Fibroblast of pulmonary artery (primary cell): ENCODE data around the gene FZD8.

Source experiments
- DNase-seq: peaks from one replicate; pipeline ENCODE4 v3.0.0-alpha.2; 2010; ENCODE audit warnings: low read depth
- H3K4me3 ChIP-seq: replicated peaks from 2 replicates; pipeline ENCODE4 v1.5.1; 2011; ENCODE audit warnings: low read depth, mild to moderate bottlenecking, control low read depth, low read length, moderate library complexity
- CTCF ChIP-seq: IDR thresholded peaks from 2 replicates; pipeline ENCODE4 v1.5.1; 2011; ENCODE audit warnings: mild to moderate bottlenecking, control low read depth, low read length, inconsistent platforms; ENCODE audit errors: missing control alignments

FZD8 gene

DNA sequence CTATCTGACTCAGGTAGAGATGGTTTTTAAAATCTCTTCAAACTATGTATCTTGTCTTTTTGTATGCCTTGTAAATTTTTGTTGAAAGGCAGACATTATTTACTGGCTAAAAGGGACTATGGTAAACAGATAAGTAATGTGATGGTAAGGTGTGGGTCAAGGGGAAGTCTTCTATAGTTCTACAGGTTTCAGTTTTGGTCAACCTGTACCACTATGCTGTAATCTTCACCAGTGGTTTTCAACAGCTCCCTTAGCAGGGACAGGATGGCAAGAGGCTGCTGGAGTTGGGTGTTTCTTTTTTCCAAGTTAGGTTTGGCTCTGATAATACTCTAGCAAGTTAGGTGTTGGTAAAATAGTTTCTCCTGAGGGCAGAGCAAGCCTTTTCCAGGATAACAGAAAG, 32.7 kb upstream of the FZD8 start:
- no peak overlapping the region for H3K4me3 ChIP-seq
- TF ChIP-seq CTCF, result no peak
- no peak for DNase-seq

DNA sequence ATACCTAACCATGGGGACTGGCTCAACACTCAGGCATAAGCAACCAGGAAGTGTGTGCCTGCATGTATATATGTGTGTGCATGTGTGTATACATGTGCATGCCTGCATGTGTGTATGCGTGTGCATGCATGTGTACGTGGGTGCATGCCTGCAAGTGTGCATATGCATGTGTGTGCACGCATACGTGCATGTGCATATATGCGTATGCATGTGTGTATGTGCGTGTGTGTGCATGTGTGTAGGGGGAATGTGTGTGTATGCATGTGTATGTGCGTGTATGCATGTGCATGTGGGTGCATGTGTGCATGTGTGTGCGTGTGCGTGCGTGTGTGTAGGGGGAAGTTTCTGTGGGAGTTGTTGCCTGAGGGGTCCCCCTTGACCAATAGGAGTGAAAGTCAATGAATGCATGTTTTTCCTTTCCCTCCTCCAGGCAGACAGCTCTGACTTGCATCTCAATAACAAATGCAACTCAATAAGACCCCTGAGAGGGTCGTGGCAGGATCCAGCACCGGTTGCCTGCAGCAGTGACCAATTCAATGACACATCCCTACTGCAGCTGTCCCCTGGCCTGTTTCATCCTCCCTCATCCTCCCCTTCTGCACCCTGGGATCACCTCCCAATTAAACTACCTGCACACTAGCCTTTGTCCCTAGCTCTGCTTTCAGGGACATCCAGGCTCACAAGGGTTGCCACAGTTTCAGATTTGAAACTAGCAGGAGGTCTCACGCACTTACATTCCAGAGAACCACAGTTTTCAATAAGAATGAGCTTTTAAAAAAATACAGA, 27.0 kb upstream of the FZD8 start:
- TF ChIP-seq CTCF, result no peak
- DNase-seq, result no peak

DNA sequence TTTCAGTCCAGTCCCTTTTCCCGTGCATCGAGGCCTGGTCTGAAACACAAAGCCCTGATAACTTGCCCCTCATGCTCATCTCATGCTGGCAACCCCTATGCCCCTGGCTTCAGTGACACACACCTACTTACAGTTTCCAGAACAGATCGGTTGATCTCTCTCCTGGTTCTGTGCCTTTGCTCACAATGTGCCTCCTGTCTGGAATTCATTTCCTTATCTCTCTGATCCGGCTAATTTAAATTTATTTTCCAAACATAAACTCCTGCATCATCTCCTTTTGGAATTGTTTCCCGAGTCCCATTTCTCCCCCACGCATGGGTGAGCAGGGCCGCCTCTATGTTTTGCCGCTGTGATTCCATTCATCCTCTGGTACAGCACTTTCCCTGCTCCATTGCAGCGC, 25.9 kb upstream of the FZD8 start:
- DNase-seq, result no peak
- H3K4me3 ChIP-seq, result no peak overlapping the region
- TF ChIP-seq CTCF, result no peak

More for the DNA sequence above, 27.0 kb upstream of the FZD8 start:
- H3K4me3 ChIP-seq, result no peak overlapping the region

- H3K4me3 ChIP-seq, result no peak overlapping the region
- TF ChIP-seq CTCF, result no peak
These were observed 25.3 kb upstream of the FZD8 start for GRCh38 chr10:35667270-35667889.

GRCh38 chr10:35661236-35661635, 19.1 kb upstream of the FZD8 start:
- no peak overlapping the region for H3K4me3 ChIP-seq
- no peak for DNase-seq
- TF ChIP-seq CTCF, result no peak

More at GRCh38 chr10:35667270-35667889, 25.3 kb upstream of the FZD8 start:
- no peak for DNase-seq

GRCh38 chr10:35659456-35659855, 17.4 kb upstream of the FZD8 start:
- DNase-seq, result no peak
- TF ChIP-seq CTCF, result no peak
- no peak overlapping the region for H3K4me3 ChIP-seq
